Measurements from ENCODE around the gene NR1D1.

DNA sequence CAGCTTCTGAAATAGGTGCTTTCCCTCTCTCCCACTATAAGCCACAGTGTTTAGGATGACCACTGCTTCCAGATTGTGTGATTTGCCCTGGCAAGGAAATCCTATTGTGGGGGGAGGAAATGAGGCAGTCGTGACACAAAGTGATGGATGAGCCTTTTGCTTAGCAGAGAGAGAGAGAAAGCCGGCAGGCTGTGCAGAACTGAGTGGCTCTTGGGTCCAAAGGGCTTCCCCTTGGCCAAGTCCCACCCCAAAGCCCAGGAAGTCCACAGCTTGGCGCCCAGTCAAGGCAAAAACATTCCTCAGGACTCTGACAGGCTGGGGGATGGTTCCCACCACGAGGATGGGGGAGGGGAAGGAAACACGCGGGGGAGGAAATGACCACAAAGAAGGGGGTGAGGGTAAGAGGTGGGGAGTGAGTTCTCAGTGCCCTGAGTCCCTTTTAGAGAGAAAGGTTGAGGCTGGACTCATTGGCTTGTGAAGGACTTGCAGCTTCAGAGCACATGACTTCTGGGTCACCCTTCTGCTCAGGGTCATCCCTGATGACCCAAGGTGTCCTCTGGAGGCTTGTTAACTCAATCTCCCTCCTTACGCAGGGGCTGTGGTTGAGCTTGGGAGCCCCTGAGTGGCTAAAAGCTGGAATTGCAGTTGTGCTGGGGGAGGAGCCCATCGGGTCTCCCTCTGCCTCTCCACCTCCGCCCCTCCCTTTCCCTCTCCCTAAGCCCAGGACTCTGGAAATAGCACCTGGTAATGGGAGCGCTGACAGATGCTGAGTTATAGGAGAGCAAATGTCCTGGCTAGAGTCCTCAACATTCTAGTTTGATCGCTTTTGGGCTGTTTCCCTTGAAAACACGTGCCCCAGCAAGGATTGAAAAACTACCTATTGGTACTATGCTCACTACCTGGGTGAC, 11.1 kb upstream of the NR1D1 start:
- peak in 2 of 3 donors; percentile 36 to 46 for TF ChIP-seq POLR2A (IDR thresholded peaks at IDR 0.05)
- TF ChIP-seq, protein P1, sequence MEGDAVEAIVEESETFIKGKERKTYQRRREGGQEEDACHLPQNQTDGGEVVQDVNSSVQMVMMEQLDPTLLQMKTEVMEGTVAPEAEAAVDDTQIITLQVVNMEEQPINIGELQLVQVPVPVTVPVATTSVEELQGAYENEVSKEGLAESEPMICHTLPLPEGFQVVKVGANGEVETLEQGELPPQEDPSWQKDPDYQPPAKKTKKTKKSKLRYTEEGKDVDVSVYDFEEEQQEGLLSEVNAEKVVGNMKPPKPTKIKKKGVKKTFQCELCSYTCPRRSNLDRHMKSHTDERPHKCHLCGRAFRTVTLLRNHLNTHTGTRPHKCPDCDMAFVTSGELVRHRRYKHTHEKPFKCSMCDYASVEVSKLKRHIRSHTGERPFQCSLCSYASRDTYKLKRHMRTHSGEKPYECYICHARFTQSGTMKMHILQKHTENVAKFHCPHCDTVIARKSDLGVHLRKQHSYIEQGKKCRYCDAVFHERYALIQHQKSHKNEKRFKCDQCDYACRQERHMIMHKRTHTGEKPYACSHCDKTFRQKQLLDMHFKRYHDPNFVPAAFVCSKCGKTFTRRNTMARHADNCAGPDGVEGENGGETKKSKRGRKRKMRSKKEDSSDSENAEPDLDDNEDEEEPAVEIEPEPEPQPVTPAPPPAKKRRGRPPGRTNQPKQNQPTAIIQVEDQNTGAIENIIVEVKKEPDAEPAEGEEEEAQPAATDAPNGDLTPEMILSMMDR (IDR thresholded peaks at IDR 0.05) = peak; percentile 65 to 97 (median 93)

Measured in body of pancreas (tissue), 4 donors.